ENCODE data around the gene UBL3.
A peak's percentile ranks its signal among the peaks of the same experiment; 100 is the strongest.

Gene UBL3, protein sequence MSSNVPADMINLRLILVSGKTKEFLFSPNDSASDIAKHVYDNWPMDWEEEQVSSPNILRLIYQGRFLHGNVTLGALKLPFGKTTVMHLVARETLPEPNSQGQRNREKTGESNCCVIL

DNA sequence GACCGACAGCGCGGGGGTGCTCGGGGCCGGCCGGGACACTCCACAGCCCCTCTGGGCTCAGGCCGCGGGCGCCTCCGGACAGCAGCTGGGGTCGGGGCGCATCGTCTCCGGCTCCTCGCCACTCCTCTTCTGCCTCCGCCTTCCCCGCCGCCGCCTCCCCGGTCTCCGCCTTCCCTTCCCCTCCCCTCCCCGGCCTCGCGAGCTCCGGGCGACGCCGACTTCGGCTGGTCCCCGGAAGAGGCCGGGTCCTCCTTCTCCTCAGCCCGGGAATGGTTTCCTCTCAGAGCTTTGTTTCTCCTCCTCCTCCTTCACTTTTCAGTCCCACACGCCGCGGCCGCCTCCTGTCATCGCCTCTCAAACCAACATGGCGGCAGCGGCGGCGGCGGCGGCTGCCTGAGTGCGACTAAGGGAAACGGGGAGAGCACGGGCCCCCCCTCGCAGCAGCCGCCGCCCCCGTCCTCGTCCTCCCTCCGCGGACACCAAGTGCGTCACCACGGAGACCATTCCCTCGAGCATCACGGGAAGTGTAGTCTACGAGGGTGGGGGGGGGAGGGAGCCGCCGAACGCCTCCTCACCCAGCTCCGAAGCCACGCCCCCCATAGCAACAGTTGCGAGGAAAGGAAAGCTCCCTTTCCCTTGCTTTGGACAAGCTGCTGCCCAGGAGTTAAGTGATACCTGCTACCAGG lies at the start of gene UBL3:
TSS of gene UBL3 (minus strand) at position 405 of the 686 bp plus-strand sequence. CDS start 1,079 bp downstream, outside the sequence.
- H3K4me3 ChIP-seq (ENCODE audit: low read depth, low read length), result peak within 1 kb of the TSS; percentile 84
- CTCF ChIA-PET, result interaction anchor here (0.6 to 23.4 kb wide), 6 partner anchors 10 to 342 kb away, joined by 3 to 360 read pairs (median 7); no protein-coding TSS in a partner anchor
- POLR2A ChIA-PET, result interaction anchor here (0.7 to 2.3 kb wide), 10 partner anchors 11 to 267 kb away, joined by 3 to 25 read pairs (median 5); no protein-coding TSS in a partner anchor
- TF ChIP-seq, protein P1, sequence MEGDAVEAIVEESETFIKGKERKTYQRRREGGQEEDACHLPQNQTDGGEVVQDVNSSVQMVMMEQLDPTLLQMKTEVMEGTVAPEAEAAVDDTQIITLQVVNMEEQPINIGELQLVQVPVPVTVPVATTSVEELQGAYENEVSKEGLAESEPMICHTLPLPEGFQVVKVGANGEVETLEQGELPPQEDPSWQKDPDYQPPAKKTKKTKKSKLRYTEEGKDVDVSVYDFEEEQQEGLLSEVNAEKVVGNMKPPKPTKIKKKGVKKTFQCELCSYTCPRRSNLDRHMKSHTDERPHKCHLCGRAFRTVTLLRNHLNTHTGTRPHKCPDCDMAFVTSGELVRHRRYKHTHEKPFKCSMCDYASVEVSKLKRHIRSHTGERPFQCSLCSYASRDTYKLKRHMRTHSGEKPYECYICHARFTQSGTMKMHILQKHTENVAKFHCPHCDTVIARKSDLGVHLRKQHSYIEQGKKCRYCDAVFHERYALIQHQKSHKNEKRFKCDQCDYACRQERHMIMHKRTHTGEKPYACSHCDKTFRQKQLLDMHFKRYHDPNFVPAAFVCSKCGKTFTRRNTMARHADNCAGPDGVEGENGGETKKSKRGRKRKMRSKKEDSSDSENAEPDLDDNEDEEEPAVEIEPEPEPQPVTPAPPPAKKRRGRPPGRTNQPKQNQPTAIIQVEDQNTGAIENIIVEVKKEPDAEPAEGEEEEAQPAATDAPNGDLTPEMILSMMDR (IDR thresholded peaks at IDR 0.05; ENCODE audit: insufficient read depth, low read length, missing control alignments), result no peak
- peak; percentile 72 for DNase-seq (ENCODE audit: low read depth, low spot score)

GRCh38 chr13:29897102-29897501 lies 46.7 kb upstream of the UBL3 start:
- TF ChIP-seq, protein P1 (IDR thresholded peaks at IDR 0.05; ENCODE audit: insufficient read depth, low read length, missing control alignments), result no peak
- ChIA-PET POLR2A (no interaction called here), CTCF (interaction anchor here (1.1 kb wide), 3 partner anchors 27 to 218 kb away, joined by 3 to 4 read pairs (median 4); no protein-coding TSS in a partner anchor)
- DNase-seq (ENCODE audit: low read depth, low spot score), result no peak
- no peak overlapping the region for H3K4me3 ChIP-seq (ENCODE audit: low read depth, low read length)

DNA sequence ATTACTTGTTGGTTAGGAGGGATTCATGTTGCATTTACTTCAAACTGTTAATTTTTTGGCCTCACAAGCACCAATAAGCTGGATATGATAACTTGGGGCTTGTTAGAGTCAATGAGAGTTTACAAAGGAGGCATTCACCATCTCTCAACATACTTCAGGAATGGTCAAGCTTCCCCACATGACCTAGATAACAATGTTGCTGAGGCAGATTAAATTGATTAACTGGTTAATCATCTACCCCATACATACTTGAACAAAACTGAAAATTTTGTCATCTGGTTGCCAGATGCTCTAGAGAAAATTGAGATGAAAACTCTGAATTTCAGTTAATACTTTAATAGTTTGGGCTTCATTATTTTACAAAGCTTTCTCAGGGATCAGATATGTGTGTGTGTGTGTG lies 43.0 kb upstream of the UBL3 start:
- no peak overlapping the region for H3K4me3 ChIP-seq (ENCODE audit: low read depth, low read length)
- no peak for DNase-seq (ENCODE audit: low read depth, low spot score)
- POLR2A ChIA-PET, result no interaction called here
- CTCF ChIA-PET, result interaction anchor here (0.7 to 2.5 kb wide), 7 partner anchors 8 to 221 kb away, joined by 3 to 8 read pairs (median 3); no protein-coding TSS in a partner anchor
- TF ChIP-seq, protein P1 (IDR thresholded peaks at IDR 0.05; ENCODE audit: insufficient read depth, low read length, missing control alignments), result no peak

- CTCF ChIA-PET, result interaction anchor here (1.0 to 1.3 kb wide), 4 partner anchors 8 to 223 kb away, joined by 3 to 7 read pairs (median 3); no protein-coding TSS in a partner anchor
- POLR2A ChIA-PET, result no interaction called here
- no peak for DNase-seq (ENCODE audit: low read depth, low spot score)
- TF ChIP-seq, protein P1 (IDR thresholded peaks at IDR 0.05; ENCODE audit: insufficient read depth, low read length, missing control alignments), result no peak
- H3K4me3 ChIP-seq (ENCODE audit: low read depth, low read length), result no peak overlapping the region
Measured at GRCh38 chr13:29892151-29892550, 41.7 kb upstream of the UBL3 start.

DNA sequence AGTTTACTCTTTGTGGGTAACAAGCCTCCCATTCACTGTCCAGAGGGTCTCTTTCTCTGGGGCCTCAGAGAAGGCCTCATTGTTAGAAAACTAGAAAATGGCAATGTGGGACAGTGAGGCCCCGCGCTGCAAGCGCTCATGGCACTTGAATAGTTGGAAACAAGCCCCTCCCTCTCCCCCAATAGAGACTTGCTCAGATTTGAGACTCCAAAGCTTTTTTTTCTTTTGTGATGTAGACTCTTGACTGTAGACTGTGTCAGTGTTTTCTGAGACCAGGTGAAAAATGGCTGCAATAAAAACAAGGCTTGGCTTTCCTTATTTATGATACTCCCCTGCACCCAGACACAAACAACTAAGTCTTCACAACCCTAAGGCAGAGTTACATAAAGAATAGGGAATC lies 38.7 kb upstream of the UBL3 start:
- ChIA-PET CTCF (interaction anchor here (1.1 kb wide), 1 partner anchor 12 kb away, joined by 4 read pairs; no protein-coding TSS in a partner anchor), POLR2A (no interaction called here)
- no peak for DNase-seq (ENCODE audit: low read depth, low spot score)
- TF ChIP-seq, protein P1 (IDR thresholded peaks at IDR 0.05; ENCODE audit: insufficient read depth, low read length, missing control alignments), result no peak
- no peak overlapping the region for H3K4me3 ChIP-seq (ENCODE audit: low read depth, low read length)

- H3K4me3 ChIP-seq (ENCODE audit: low read depth, low read length), result no peak overlapping the region
- TF ChIP-seq, protein P1 (IDR thresholded peaks at IDR 0.05; ENCODE audit: insufficient read depth, low read length, missing control alignments), result no peak
- POLR2A ChIA-PET, result no interaction called here
- no peak for DNase-seq (ENCODE audit: low read depth, low spot score)
- CTCF ChIA-PET, result interaction anchor here (1.1 kb wide), 1 partner anchor 11 kb away, joined by 4 read pairs; no protein-coding TSS in a partner anchor
Measured at GRCh38 chr13:29888306-29888705, 37.9 kb upstream of the UBL3 start.
